MV-4-11 (cell line): ENCODE data around the gene ATXN3L.

Experiments
- DNase-seq: peaks from one replicate; lab custom pipeline; 2025; lab: John Stamatoyannopoulos, UW

Gene ATXN3L

GRCh38 chrX:13319953-13320352, at the start of gene ATXN3L:
ATXN3L (minus strand) TSS chrX:13320053; CDS start chrX:13319934, 119 bp downstream.
- no peak for DNase-seq

- DNase-seq = no peak
These were observed 49.6 kb upstream of the ATXN3L start for GRCh38 chrX:13369256-13370030.

- no peak for DNase-seq
These were observed 48.1 kb upstream of the ATXN3L start for GRCh38 chrX:13367950-13368349.

GRCh38 chrX:13366698-13367097, 46.8 kb upstream of the ATXN3L start:
- no peak for DNase-seq

GRCh38 chrX:13365161-13365560, 45.3 kb upstream of the ATXN3L start:
- no peak for DNase-seq

- DNase-seq = no peak
These were observed 44.5 kb upstream of the ATXN3L start for GRCh38 chrX:13364230-13364857.

- no peak for DNase-seq
These were observed 40.3 kb upstream of the ATXN3L start for GRCh38 chrX:13360146-13360545.

GRCh38 chrX:13357925-13358324, 38.1 kb upstream of the ATXN3L start:
- no peak for DNase-seq

- no peak for DNase-seq
These were observed 26.8 kb upstream of the ATXN3L start for GRCh38 chrX:13346646-13347045.

- DNase-seq = no peak
These were observed 25.6 kb upstream of the ATXN3L start for GRCh38 chrX:13345438-13345837.

GRCh38 chrX:13345037-13345436, 25.2 kb upstream of the ATXN3L start:
- DNase-seq = peak; percentile 6

GRCh38 chrX:13341491-13342101, 21.7 kb upstream of the ATXN3L start:
- DNase-seq = no peak

GRCh38 chrX:13340182-13340791, 20.4 kb upstream of the ATXN3L start:
- DNase-seq = no peak

- no peak for DNase-seq
These were observed 19.8 kb upstream of the ATXN3L start for GRCh38 chrX:13339607-13340006.

GRCh38 chrX:13338996-13339515, 19.2 kb upstream of the ATXN3L start:
- DNase-seq = no peak

- DNase-seq = no peak
These were observed 14.6 kb upstream of the ATXN3L start for GRCh38 chrX:13334491-13334890.

GRCh38 chrX:13330446-13330845, 10.6 kb upstream of the ATXN3L start:
- no peak for DNase-seq

GRCh38 chrX:13327666-13328065, 7.8 kb upstream of the ATXN3L start:
- DNase-seq = no peak

- no peak for DNase-seq
These were observed 3.4 kb upstream of the ATXN3L start for GRCh38 chrX:13323241-13323640.

- DNase-seq = no peak
These were observed 2.5 kb downstream of the ATXN3L start for GRCh38 chrX:13317366-13317765.

- no peak for DNase-seq
These were observed 8.3 kb downstream of the ATXN3L start for GRCh38 chrX:13311560-13311959.

- no peak for DNase-seq
These were observed 10.2 kb downstream of the ATXN3L start for GRCh38 chrX:13309631-13310030.

- DNase-seq = no peak
These were observed 12.8 kb downstream of the ATXN3L start for GRCh38 chrX:13307041-13307440.
